Measurements from ENCODE around the gene APOBEC3B.
"Not testable (repeated sequence)": the region's sequence is repeated elsewhere in the genome, so short reads cannot be mapped to it uniquely, and the experiment has no call there.

DNA sequence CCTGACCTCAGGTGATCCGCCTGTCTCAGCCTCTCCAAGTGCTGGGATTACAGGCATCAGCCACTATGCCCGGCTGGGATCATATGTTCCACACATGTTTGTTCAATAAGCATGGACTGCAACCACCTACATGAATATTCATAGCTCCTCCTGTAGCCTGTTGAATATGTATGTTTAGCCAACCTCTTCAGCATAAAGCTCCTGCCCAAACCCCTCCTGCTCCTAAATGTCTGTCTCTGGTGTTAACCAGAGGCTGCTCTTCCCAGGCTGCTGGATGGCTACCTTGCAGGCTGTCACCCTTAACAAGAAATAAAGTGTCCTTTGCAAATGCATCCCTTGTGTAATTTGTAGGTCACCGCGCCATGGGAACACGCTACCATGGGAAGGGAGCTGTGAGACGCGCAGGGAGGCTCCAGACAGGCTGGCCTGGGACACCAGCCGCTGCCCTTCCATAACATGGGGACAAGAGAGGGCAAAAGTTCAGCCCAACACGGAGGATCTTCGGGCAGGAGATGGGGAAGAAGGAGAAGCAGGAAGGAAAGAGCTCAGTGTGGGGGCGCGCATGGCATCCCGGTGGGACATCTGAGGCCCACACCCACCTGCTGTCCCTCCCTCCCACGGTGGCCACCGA, 38.0 kb downstream of the APOBEC3B start:
- not testable (repeated sequence) for TF ChIP-seq POLR2A, POLR2AphosphoS5, TAF1, SPI1 (IDR thresholded peaks at IDR 0.05; ENCODE audit: low read depth, low read length)

Data from GM12891 (cell line).